ENCODE measurements around the gene HCN1.

- TF ChIP-seq POLR2AphosphoS5 (IDR thresholded peaks at IDR 0.05) = no peak
- TF ChIP-seq EP300 (IDR thresholded peaks at IDR 0.05) = no peak
- no peak for TF ChIP-seq CTCF (IDR thresholded peaks at IDR 0.05)
Observed at GRCh38 chr5:45274241-45274640, 421.9 kb downstream of the HCN1 start.
